Stimulated activated CD8-positive, alpha-beta memory T cell treated with anti-CD3 and anti-CD28 coated beads, Interleukin-4, amount 100 ng/mL, for 4 hours (primary cell): ENCODE results near the gene NDUFB8.

ENCODE experiments used
- DNase-seq, 2 donors: peaks; one replicate each; pipeline ENCODE4 v3.0.0-alpha.2; 2020; ENCODE audit warnings: low read depth in 2 of 2, low spot score in 1 of 2

NDUFB8 gene

GRCh38 chr10:100507357-100507732 lies 22.3 kb downstream of the NDUFB8 start:
- no peak for DNase-seq

DNA sequence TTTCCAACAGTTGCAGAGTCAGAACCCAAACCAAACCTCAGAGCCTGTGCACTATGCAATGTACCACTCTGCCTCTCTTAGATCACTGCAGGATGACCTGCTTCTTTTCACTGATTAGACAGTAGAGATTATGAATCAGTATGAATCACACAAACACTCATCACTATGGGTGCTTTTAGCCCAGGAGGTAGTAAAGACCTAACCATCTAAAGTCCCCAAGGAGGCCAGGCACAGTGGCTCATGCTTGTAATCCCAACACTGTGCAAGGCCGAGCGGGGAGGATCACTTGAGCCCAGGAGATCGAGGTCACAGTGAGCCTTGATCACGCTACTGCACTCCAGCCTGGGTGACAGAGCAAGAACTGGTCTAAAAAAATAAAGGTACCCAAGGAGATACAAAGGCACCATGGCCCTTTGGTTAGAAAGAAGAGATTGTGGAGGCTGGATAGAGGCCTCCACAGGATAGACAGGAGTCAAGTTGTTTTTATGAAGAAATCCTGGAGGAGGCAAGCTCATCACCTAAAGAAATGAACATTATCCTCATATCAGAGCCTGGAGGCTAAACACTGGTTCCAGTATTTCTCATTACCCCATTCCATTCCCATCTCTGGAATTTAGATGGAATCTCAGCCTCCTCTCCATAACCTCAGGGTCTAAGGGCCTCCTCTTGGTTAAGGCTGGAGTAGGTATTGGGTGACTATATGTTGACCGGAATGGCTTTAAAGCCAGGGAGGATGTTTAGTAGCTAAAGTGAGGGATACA lies 22.9 kb downstream of the NDUFB8 start:
- DNase-seq, result no peak

GRCh38 chr10:100505164-100505563 lies 24.5 kb downstream of the NDUFB8 start:
- no peak for DNase-seq

DNA sequence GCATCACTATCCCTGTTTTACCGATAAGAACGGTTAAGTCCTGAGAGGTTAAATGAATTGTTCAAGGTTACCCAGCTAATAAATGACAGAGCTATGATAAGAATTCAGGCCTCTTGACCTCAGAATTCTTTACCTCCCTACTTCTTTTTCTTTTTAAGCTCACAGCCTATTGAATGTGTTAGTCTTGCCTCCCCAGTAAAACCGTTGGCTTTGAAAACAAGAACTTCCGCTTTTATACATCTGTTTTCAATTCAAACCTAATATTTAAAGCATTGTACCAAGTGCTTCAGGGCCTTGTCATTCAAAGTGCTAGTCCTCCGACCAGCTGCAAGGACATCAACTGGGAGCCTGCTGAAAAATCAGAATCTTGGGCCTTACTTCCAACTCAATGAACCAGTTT lies 25.6 kb downstream of the NDUFB8 start:
- no peak for DNase-seq

DNA sequence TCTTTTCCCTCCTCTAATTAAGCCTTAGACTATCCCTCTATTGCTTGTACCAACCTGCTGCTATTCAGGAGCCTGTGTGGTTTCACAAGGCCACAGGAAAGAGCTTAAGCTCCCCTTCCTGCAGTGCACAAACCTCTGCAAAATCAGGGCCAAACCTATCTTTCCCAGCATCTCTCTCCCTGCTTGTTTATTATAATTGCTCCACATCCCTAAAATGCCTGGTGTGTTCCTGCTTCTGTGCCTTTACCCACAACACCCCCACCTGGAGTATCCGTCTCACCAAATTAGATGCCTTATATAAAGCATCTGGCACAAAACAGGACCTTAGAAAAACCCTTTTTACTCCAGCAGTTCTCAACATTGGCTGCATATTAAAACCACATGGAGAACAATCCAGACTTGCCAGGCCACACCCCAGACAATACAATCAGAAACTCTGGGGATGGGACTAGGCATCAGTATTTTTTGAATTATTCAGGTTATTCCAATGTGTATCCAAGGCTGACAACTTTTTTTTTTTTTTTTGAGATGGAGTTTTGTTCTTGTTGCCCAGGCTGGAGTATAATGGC lies 26.7 kb downstream of the NDUFB8 start:
- no peak for DNase-seq

DNA sequence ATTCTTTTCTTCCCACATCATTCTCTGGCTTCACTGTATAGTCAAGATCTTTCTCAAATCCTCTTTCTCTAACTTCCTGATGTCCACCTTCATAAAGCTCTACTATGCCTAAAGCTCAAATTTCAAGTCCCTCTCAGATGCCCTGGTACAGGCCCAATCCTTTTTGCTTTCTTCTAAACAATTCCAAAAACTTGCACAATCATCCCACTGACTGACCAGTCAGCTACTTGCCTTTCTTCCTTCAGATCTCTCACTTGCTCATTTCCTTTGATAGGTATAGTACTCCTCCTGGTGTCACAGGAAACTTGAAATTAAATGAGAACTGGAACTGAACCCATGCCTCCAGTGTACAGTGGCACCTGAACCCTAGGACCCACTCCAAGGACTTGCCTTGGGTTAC lies 28.2 kb downstream of the NDUFB8 start:
- no peak for DNase-seq

- no peak for DNase-seq
Observed at GRCh38 chr10:100498059-100498458, 31.6 kb downstream of the NDUFB8 start.

DNA sequence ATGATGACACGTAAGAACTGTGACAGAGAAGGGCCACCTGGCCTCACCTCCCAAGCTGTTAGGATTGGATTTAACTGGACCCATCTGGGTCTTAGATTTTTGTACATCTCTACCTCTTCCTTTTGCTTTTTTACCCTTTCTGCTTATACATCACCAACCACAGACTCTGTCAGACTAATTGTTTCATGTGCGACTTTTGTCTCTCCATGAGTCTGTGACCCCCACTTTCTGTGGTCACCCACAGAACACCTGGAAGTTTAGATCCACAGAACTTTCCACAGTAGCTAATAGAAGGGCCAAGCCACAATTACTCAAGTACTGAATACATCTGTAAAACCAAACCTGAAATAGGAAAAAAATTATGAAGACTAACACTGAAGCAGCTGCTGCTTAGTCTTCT lies 33.1 kb downstream of the NDUFB8 start:
- no peak for DNase-seq

- no peak for DNase-seq
Observed at GRCh38 chr10:100490531-100490930, 39.1 kb downstream of the NDUFB8 start.

DNA sequence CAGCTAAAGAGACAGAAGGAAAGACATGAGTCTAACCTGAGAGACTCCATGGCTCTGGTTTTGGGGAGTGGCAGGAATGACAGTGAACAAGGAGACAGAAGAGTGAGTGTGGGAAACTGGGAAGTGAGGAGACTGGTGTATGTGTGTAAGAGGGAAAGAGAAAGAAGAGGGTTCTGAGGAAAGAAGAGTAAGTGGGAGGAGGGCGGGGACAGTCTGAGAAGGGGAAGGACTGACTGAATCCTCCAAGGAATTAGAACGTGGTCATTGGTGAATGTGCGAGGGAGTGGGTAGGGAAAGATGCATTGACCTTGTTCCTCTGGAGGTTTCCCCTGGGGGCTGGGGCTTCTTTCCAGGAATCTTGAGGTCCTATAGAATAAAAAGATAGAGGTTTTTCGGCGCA lies 40.3 kb downstream of the NDUFB8 start:
- no peak for DNase-seq

GRCh38 chr10:100487529-100487928 lies 42.1 kb downstream of the NDUFB8 start:
- DNase-seq, result no peak

DNA sequence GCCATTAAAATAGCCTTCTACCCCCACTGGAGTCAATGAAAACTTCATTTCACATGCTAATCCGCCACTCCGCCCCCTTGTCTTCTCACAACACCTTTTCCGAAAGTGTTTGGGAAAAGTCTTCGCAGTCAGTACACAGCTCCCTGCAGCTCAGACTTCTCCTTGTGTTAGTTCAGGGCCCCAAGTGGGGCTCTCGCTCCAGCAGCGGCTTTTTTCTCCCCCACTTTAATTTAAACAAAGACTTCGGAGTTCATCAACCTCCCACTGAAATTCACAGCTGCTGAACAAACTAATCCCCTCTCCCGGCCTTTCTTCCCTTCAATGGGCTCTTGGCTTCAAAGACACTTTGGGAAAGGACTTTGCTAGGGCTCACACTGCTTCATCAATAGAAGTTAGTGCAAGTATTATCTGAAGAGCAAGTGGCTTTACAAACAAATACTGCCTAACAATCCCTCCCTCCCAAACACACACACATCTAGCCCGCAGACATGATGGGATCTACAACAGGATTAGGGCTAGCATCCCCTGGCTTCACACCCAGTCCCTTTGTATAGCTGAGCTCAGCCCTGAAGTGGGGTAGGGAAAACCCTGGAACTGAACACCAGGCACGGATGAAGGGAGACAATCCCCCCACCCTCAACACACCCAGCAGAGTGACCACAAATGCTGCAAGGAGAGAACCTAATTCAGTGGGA lies 43.7 kb downstream of the NDUFB8 start:
- no peak for DNase-seq

DNA sequence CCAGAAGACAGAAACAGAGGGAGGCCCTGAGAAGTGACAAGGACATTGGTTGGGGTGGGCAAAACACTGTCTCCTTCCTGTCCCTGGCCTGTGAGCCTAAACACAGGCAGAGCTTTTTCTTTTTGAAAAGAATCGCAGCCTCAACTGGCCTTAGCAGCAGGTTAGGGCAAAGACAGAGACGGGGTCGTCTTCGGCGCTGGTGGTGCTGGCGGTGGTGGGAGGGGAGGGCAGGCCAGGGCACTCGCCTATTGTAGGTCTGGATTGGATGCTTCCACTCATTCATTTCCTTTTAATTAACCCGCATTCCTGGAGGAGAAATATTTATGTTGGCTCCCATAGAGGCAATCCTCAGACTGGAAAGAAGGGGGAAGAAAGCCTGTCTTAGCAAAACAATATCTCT lies 44.3 kb downstream of the NDUFB8 start:
- no peak for DNase-seq

DNA sequence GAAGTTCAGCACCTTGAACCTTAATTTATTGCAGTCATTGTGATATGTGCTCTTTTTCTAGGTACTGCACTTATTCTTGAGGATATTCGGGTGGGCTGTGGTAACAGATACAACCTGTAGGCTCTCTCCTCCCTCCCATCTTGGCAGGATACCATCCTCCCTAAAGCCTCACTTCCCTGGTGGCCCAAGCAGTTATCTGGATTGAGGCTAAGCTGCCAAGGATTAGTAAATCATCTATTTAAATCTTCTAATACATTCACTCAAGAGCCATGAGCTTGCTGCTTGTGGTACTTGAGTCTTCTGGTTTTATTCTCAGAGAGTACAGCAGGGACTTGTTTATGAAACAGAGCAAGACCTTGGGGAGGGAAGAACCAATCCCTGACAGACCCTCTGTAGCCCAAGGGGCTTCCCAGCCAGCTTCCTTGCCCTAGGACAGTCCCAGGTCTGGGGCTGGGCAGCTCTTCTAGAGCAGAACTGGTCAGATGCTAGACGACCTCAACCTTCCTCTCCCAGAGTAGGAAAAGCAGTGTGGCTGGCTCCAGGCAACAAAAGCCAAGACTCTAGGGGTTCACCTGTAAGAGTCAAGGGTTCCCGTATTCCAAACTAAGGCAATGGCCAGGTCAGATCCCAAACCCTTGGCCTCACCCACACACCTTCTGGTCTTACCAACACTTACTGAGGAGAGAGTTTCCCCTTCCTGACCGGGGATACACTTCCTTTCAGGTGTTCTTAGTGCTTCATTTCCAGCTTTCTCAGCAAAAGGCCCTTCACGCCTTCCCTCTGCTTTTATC lies 45.6 kb downstream of the NDUFB8 start:
- DNase-seq, result no peak

DNA sequence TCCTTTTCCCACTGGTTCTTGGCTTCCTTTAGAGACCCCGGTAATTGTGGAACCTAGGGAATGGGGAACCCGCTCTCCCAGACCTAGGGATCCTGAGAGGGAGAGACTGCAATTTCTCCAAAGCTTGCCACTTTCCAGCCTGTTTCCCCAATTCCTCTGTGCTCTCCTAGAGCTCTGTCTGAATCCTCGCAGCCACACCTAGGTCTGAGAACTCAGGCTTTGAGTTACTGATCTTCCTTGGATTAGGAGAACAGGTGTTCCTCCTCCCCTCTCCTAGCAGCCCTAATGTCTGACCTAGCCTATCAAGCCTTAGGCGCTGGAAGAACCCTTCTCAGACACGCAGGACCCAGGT lies 46.9 kb downstream of the NDUFB8 start:
- no peak for DNase-seq

DNA sequence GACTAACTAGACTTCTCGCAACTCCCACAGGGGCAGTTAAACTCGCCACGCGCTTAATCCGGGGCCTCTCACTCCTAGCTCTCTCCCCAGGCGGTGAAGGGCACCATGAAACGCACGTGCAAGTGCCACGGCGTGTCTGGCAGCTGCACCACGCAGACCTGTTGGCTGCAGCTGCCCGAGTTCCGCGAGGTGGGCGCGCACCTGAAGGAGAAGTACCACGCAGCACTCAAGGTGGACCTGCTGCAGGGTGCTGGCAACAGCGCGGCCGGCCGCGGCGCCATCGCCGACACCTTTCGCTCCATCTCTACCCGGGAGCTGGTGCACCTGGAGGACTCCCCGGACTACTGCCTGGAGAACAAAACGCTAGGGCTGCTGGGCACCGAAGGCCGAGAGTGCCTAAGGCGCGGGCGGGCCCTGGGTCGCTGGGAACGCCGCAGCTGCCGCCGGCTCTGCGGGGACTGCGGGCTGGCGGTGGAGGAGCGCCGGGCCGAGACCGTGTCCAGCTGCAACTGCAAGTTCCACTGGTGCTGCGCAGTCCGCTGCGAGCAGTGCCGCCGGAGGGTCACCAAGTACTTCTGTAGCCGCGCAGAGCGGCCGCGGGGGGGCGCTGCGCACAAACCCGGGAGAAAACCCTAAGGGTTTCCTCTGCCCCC lies 47.4 kb downstream of the NDUFB8 start:
- peak; percentile 9 to 13 for DNase-seq

- peak; percentile 67 to 88 for DNase-seq
Observed at GRCh38 chr10:100481462-100482081, 48.1 kb downstream of the NDUFB8 start.

DNA sequence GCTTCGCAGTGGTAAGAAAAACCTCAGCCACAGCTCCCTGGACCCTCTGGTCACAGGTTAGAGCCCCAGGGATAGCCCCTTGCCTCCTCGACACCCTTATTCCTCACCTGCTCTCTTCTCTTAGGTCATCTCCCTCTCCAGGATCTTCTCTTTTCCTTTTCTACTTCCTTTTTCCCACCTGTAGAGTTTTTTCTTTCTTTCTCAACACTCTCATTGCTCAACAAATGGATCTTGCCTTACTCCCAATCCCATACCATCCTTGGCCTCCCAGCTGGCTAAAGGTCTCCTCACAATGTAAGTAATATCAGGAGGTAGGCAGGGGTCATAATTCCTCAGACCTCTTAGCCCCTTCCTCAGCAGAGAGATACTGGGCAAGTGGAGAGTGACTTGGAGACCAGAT lies 49.7 kb downstream of the NDUFB8 start:
- no peak for DNase-seq

DNA sequence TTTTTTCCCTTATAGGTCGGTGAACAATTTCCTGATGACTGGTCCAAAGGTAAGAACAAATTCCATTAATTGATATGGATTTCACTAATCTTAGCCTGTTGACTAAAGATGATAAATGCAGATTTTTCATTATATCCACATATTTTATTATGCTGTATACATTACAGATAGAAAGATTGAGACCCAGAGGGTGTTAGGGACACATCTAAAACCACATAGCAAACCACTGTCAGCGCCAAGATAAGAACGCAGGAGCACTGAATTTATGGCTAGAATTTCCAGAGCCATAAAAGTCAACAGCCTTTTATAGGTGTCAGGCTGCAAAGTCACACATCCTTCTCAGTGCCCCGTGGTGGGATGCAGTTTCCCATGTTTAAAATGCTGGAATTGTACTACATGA lies 50.6 kb downstream of the NDUFB8 start:
- no peak for DNase-seq

DNA sequence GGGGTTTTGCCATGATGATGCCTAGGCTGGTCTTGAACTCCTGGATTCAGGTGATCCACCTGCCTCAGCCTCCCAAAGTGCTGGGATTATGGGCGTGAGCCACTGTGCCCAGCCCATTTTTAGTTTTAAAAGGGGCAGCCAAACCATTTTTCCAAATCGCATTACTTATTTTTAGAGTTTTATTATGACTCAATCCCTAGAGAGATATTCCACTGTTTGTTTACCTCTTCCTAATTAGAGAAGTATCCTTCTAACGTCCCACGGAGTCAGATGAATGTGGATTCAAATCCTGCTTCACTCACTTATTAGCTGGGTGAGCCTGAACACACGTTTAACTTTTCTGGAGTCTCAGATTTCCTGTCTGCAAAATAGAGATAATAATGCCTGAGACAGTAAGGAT lies 51.7 kb downstream of the NDUFB8 start:
- DNase-seq, result no peak
